ENCODE measurements around the gene DNAJC3. TPM values are rescaled to one million over a fixed set of nuclear protein-coding genes. Genes with fewer than 3 reads are reported as not detected.
"Not testable (repeated sequence)": the region's sequence is repeated elsewhere in the genome, so short reads cannot be mapped to it uniquely, and the experiment has no call there.

The DNAJC3 gene
- total RNA-seq, 1 donor from 2014 or later, result 51.7 TPM

- no peak for DNase-seq (ENCODE audit: low read depth)
- Histone ChIP-seq H3K27me3 (ENCODE audit: insufficient read depth, low read length) (no peaks in the 10 kb centered on the region), H3K27ac (ENCODE audit: low read depth, low read length) (no peak overlapping the region), H3K79me2 (ENCODE audit: insufficient read depth, low read length) (no peaks in the 10 kb centered on the region), H3K4me3 (ENCODE audit: insufficient read depth, low read depth, low read length) (no peak overlapping the region), H2AFZ (ENCODE audit: low read depth, low read length) (no peak overlapping the region), H3K9me3 (ENCODE audit: insufficient read depth, low read depth, low read length) (peaks cover 2% of the 10 kb centered on the region), H3K9ac (ENCODE audit: low read length) (no peak overlapping the region), H4K20me1 (ENCODE audit: insufficient read depth, low read length) (no peaks in the 10 kb centered on the region), H3K36me3 (ENCODE audit: insufficient read depth, low read length) (no peaks in the 10 kb centered on the region), H3K4me2 (ENCODE audit: low read length) (no peak overlapping the region), H3K4me1 (ENCODE audit: insufficient read depth, low read length) (no peaks in the 10 kb centered on the region)
- Mint-ChIP-seq H3K9me3 (ENCODE audit: unreplicated experiment) (no peaks in the 10 kb centered on the region), H3K4me1 (ENCODE audit: low read depth, unreplicated experiment) (no peaks in the 10 kb centered on the region), H3K36me3 (ENCODE audit: low read depth, unreplicated experiment) (no peaks in the 10 kb centered on the region), H3K4me3 (ENCODE audit: unreplicated experiment) (no peak overlapping the region), H3K27me3 (ENCODE audit: low read depth, unreplicated experiment) (no peaks in the 10 kb centered on the region), H3K27ac (ENCODE audit: unreplicated experiment) (no peak overlapping the region)
- FAIRE-seq, result no peak
- TF ChIP-seq CTCF (IDR thresholded peaks at IDR 0.05; ENCODE audit: insufficient read depth, low read depth, low read length) (no peak), EZH2 (IDR thresholded peaks at IDR 0.05; ENCODE audit: insufficient read depth, low read length) (no peak)
Measured at GRCh38 chr13:95659500-95659899, 17.4 kb upstream of the DNAJC3 start.

GRCh38 chr13:95660981-95661581 is 15.9 kb upstream of the DNAJC3 start:
- TF ChIP-seq EZH2 (IDR thresholded peaks at IDR 0.05; ENCODE audit: insufficient read depth, low read length), result no peak
- peak; percentile 55 for TF ChIP-seq CTCF (IDR thresholded peaks at IDR 0.05; ENCODE audit: insufficient read depth, low read depth, low read length)
- H3K27me3 ChIP-seq (ENCODE audit: insufficient read depth, low read length), result no peaks in the 10 kb centered on the region
- H3K4me2 ChIP-seq (ENCODE audit: low read length), result no peak overlapping the region
- Mint-ChIP-seq H3K27ac (ENCODE audit: unreplicated experiment) (no peak overlapping the region), H3K9me3 (ENCODE audit: unreplicated experiment) (no peaks in the 10 kb centered on the region), H3K27me3 (ENCODE audit: low read depth, unreplicated experiment) (no peaks in the 10 kb centered on the region), H3K36me3 (ENCODE audit: low read depth, unreplicated experiment) (no peaks in the 10 kb centered on the region), H3K4me3 (ENCODE audit: unreplicated experiment) (no peak overlapping the region), H3K4me1 (ENCODE audit: low read depth, unreplicated experiment) (no peaks in the 10 kb centered on the region)
- H4K20me1 ChIP-seq (ENCODE audit: insufficient read depth, low read length), result no peaks in the 10 kb centered on the region
- H3K4me1 ChIP-seq (ENCODE audit: insufficient read depth, low read length), result no peaks in the 10 kb centered on the region
- DNase-seq (ENCODE audit: low read depth), result peak; percentile 23
- no peaks in the 10 kb centered on the region for H3K9me3 ChIP-seq (ENCODE audit: insufficient read depth, low read depth, low read length)
- no peaks in the 10 kb centered on the region for H3K36me3 ChIP-seq (ENCODE audit: insufficient read depth, low read length)
- no peak for FAIRE-seq
- no peak overlapping the region for H3K4me3 ChIP-seq (ENCODE audit: insufficient read depth, low read depth, low read length)
- no peak overlapping the region for H2AFZ ChIP-seq (ENCODE audit: low read depth, low read length)
- H3K27ac ChIP-seq (ENCODE audit: low read depth, low read length), result no peak overlapping the region
- H3K9ac ChIP-seq (ENCODE audit: low read length), result no peak overlapping the region
- H3K79me2 ChIP-seq (ENCODE audit: insufficient read depth, low read length), result no peaks in the 10 kb centered on the region

GRCh38 chr13:95667235-95667634 is 9.7 kb upstream of the DNAJC3 start:
- not testable (repeated sequence) for DNase-seq (ENCODE audit: low read depth); H3K36me3 ChIP-seq (ENCODE audit: insufficient read depth, low read length); H3K9me3 ChIP-seq (ENCODE audit: insufficient read depth, low read depth, low read length); H4K20me1 ChIP-seq (ENCODE audit: insufficient read depth, low read length); H3K4me2 ChIP-seq (ENCODE audit: low read length); H2AFZ ChIP-seq (ENCODE audit: low read depth, low read length); FAIRE-seq; H3K4me1 Mint-ChIP-seq (ENCODE audit: low read depth, unreplicated experiment); H3K4me3 ChIP-seq (ENCODE audit: insufficient read depth, low read depth, low read length); H3K36me3 Mint-ChIP-seq (ENCODE audit: low read depth, unreplicated experiment); H3K4me1 ChIP-seq (ENCODE audit: insufficient read depth, low read length); H3K79me2 ChIP-seq (ENCODE audit: insufficient read depth, low read length); H3K27ac ChIP-seq (ENCODE audit: low read depth, low read length); H3K27me3 Mint-ChIP-seq (ENCODE audit: low read depth, unreplicated experiment); H3K4me3 Mint-ChIP-seq (ENCODE audit: unreplicated experiment); H3K27me3 ChIP-seq (ENCODE audit: insufficient read depth, low read length); H3K9ac ChIP-seq (ENCODE audit: low read length); H3K27ac Mint-ChIP-seq (ENCODE audit: unreplicated experiment)
- peaks cover 21% of the 10 kb centered on the region for H3K9me3 Mint-ChIP-seq (ENCODE audit: unreplicated experiment)
